Spleen (tissue), 13 donors: ENCODE data around the gene SPDYE2. TPM values are rescaled to one million over a fixed set of nuclear protein-coding genes. Genes with fewer than 3 reads are reported as not detected.
"Not testable (repeated sequence)": the region's sequence is repeated elsewhere in the genome, so short reads cannot be mapped to it uniquely, and the experiment has no call there.

ENCODE experiments used
- DNase-seq: peaks from one replicate; pipeline ENCODE4 v3.0.0-alpha.2; 2020
- H3K27ac ChIP-seq, 8 donors: fragments of 200-600 bp; sonication (generic) in 7 of 8; 1 replicate in 4 of 8; 2 replicates in 4 of 8; pipeline versions ENCODE4 v1.5.0 to v1.8.0; 2016 to 2021; ENCODE audit warnings: inconsistent platforms in 4 of 8, mild to moderate bottlenecking in 4 of 8, moderate library complexity in 1 of 8
- H3K27me3 ChIP-seq, 7 donors: fragments of 200-600 bp; sonication (generic) in 6 of 7; replicated peaks in 1 of 7; 1 replicate in 4 of 7; 2 replicates in 3 of 7; pipeline versions ENCODE4 v1.5.0 to v1.8.0; 2016 to 2021; ENCODE audit warnings: inconsistent platforms in 3 of 7, mild to moderate bottlenecking in 1 of 7
- H3K36me3 ChIP-seq, 6 donors: fragments of 200-600 bp; sonication (generic) in 5 of 6; 1 replicate in 4 of 6; 2 replicates in 2 of 6; pipeline versions ENCODE4 v1.5.0 to v1.8.0; 2016 to 2021; ENCODE audit warnings: inconsistent platforms in 2 of 6
- H3K4me1 ChIP-seq, 6 donors: fragments of 200-600 bp; sonication (generic) in 5 of 6; 1 replicate in 3 of 6; 2 replicates in 3 of 6; pipeline versions ENCODE4 v1.5.0 to v1.8.0; 2016 to 2021; ENCODE audit warnings: inconsistent platforms in 3 of 6
- H3K4me3 ChIP-seq, 8 donors: fragments of 200-600 bp; sonication (generic) in 7 of 8; 1 replicate in 4 of 8; 2 replicates in 4 of 8; pipeline versions ENCODE4 v1.5.0 to v1.8.0; 2016 to 2021; ENCODE audit warnings: inconsistent platforms in 4 of 8, mild to moderate bottlenecking in 4 of 8, moderate library complexity in 2 of 8
- H3K9me3 ChIP-seq, 8 donors: fragments of 200-600 bp; sonication (generic) in 7 of 8; 1 replicate in 4 of 8; 2 replicates in 4 of 8; pipeline versions ENCODE4 v1.5.0 to v1.8.0; 2016 to 2021; ENCODE audit warnings: inconsistent platforms in 4 of 8
- WGBS, 5 donors: extraction: QIAGEN DNeasy Blood & Tissue Kit in 3 of 5; methylation state at CpG; one replicate each; pipeline versions ENCODE4 v1.1.5 to v1.1.7; 2013 to 2018; 5-methylcytosine and 5-hydroxymethylcytosine counted together
- intact Hi-C: fragments of 100-400 bp; cut with DNase I; formaldehyde crosslinking; loops from one replicate; pipeline ENCODE4 v1.15.0; 2023; ENCODE audit warnings: low total_unique reads
- long read RNA-seq, 2 donors: transcript quantifications; one replicate each; lab custom pipeline, GENCODE V29; 2026
- polyA plus RNA-seq, 3 donors: library from polyadenylated mRNA; stranded (reverse); fragments of 200-250 nt; gene quantifications; one replicate each; pipeline ENCODE4 v1.2.1, GENCODE V29; 2013
- total RNA-seq, 7 donors: library from RNA; depleted of rRNA in 3 of 7; stranded (reverse); fragments of >200 nt in 3 of 7; fragmentation: NEBNext Ultra II Directional in 4 of 7; extraction: Animal tissue kit (Norgen Biotek cat#: 25700) in 4 of 7; gene quantifications; one replicate each; pipeline versions ENCODE4 v1.1.0 to v1.2.1, GENCODE V29; 2016 to 2021
- donor health status: healthy with polysubstance abuse.
- donor health status: DM: no; HTN: no; CAD: no; lungs with moderate emphysema.
- donor health status: DM: no; HTN: no; CAD: no.
- donor health status: Bipolar disorder and iron deficiency.
- donor health status: healthy.
- donor health status: DM: no; HTN: no; CAD: no.
- donor health status: DM: yes; HTN: yes; CAD: no.

Gene SPDYE2
- total RNA-seq (under 1 TPM in 2 of 7 donors, not detected in 5; 0.37 to 0.52 TPM), polyA plus RNA-seq (under 1 TPM in 1 of 3 donors, not detected in 2; 0.13 TPM)
- long read RNA-seq, donor 1: 0 reads
- long read RNA-seq, donor 2: 0 reads

GRCh38 chr7:102550808-102551422 lies at the start of gene SPDYE2:
Gene SPDYE2, plus strand, starts transcription at chr7:102551226. Its CDS starts 2,030 bp downstream, at chr7:102553256.
- H3K9me3 ChIP-seq: not testable (repeated sequence)

DNA sequence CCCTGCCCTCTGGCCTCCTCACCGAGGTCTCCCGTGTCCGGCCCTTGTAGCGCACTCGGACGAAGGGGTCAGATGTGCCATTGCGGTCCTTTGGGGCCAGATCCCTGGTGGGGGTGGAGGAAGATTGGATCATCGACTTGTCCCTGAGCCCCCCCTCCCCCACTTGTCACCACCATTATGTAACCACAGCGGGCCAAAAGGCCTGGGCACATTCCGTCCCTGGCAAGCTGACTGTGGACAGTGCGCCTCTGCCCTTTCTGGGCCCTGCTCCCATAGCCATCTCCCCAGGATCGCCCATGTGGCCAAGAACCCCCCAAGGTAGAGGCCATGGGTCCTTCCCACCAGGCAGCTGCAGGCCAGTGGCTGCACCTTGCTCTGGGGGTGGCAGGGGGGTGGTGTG lies 47.9 kb upstream of the SPDYE2 start:
- H3K27ac ChIP-seq, H3K27me3 ChIP-seq, H3K36me3 ChIP-seq, H3K9me3 ChIP-seq, H3K4me1 ChIP-seq, DNase-seq, H3K4me3 ChIP-seq, intact Hi-C loops: not testable (repeated sequence)
- no CpG with 5 or more reads among the region's 12 CpGs for WGBS, 5 donors

More at GRCh38 chr7:102550808-102551422, at the start of gene SPDYE2:
- H3K36me3 ChIP-seq, H3K4me1 ChIP-seq, DNase-seq, intact Hi-C loops, H3K27ac ChIP-seq, H3K4me3 ChIP-seq, H3K27me3 ChIP-seq: not testable (repeated sequence)
- WGBS, 5 donors: no CpG with 5 or more reads among the region's 6 CpGs

DNA sequence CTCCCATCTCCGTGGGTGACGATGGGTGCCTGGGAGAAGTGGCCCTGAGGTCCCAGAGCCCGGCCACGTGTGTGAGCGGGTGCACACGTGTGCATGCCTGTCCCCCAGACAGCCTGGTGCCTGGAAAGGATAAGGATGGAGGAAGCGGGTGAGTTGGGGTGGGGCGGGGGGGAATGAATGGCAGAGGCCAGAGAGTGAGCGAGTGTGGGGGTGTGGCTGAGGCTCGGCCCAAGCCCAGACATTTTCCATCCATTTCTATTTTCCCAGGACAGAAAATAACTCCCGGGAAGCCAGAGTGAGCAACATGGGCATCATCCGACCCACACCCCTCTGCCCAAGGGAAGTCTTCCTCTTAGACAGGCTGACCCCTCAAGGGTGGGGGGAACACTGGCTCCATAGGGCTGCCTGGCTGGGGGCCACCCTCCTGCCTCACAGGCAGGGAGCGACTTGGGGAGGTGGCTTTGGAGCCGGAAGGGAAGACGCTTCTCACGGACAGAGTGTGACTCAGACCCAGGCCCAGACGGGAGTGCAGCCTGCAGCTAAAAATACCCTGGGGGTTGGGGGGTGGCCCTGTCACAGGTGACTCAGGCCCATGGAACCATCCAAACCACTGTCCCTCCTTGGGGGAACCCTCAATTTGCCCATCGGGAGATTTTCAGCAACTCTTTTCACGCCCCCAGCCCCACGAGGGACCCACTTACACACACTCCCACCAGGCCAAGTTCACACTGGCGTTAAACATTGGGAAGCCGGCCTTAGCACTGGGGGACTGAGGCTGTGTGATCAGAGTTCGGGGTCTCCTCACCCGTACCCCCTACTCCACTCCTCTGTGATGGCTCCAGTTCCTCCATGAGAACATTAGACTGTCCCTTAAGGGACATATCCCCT lies 45.5 kb upstream of the SPDYE2 start:
- H3K4me3 ChIP-seq, H3K36me3 ChIP-seq, intact Hi-C loops, H3K4me1 ChIP-seq, H3K9me3 ChIP-seq, H3K27me3 ChIP-seq, DNase-seq, H3K27ac ChIP-seq: not testable (repeated sequence)
- WGBS, 5 donors: 80 to 85% (median 83%) methylated on average over 5 of the region's 24 CpGs; no CpG with 5 or more reads in 2 of the 5 donors

- WGBS, 5 donors: 49 to 73% (median 54%) methylated on average over 2 of the region's 8 CpGs; no CpG with 5 or more reads in 1 of the 5 donors
- H3K36me3 ChIP-seq, H3K9me3 ChIP-seq, H3K4me1 ChIP-seq, H3K27me3 ChIP-seq, H3K27ac ChIP-seq, H3K4me3 ChIP-seq, intact Hi-C loops: not testable (repeated sequence)
- DNase-seq: peak; percentile 12
Measured at GRCh38 chr7:102507410-102508088, 43.5 kb upstream of the SPDYE2 start.

DNA sequence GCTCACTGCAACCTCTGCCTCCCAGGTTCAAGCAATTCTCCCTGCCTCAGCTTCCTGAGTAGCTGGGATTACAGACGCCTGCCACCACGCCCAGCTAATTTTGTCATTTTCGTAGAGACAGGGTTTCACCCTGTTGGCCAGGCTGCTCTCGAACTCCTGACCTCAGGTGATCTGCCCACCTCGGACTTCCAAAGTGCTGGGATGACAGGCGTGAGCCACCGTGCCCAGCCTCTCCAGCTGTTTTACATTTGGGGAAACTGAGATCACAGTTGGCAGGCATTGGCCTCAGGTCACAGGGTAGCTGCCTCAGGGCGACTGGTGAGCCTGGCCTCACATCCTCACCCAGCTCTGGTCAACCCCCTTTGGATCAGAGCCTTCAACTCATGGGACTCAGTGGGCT lies 40.5 kb upstream of the SPDYE2 start:
- H3K4me3 ChIP-seq, H3K27ac ChIP-seq, H3K9me3 ChIP-seq, H3K4me1 ChIP-seq, intact Hi-C loops, H3K36me3 ChIP-seq, H3K27me3 ChIP-seq: not testable (repeated sequence)
- DNase-seq: peak; percentile 45
- 68 to 91% (median 86%) methylated on average over 4 to 6 of the region's 8 CpGs; no CpG with 5 or more reads in 1 of the 5 donors for WGBS, 5 donors

- H3K4me3 ChIP-seq, DNase-seq, H3K9me3 ChIP-seq, H3K36me3 ChIP-seq, intact Hi-C loops, H3K27me3 ChIP-seq, H3K4me1 ChIP-seq, H3K27ac ChIP-seq: not testable (repeated sequence)
- WGBS, 5 donors: no CpG with 5 or more reads among the region's 30 CpGs
Measured at GRCh38 chr7:102511860-102512522, 39.0 kb upstream of the SPDYE2 start.

- intact Hi-C loops, H3K36me3 ChIP-seq, H3K9me3 ChIP-seq, H3K27me3 ChIP-seq, H3K4me1 ChIP-seq: not testable (repeated sequence)
- peak; percentile 62 for DNase-seq
- Histone ChIP-seq H3K4me3 (peak overlapping the region in 2 of 8 donors; percentile 18 to 53), H3K27ac (peak overlapping the region in 4 of 8 donors; percentile 51 to 84 (median 66))
- 10 to 40% (median 21%) methylated on average over 3 to 5 of the region's 5 CpGs for WGBS, 5 donors
Measured at GRCh38 chr7:102512642-102513221, 38.3 kb upstream of the SPDYE2 start.

DNA sequence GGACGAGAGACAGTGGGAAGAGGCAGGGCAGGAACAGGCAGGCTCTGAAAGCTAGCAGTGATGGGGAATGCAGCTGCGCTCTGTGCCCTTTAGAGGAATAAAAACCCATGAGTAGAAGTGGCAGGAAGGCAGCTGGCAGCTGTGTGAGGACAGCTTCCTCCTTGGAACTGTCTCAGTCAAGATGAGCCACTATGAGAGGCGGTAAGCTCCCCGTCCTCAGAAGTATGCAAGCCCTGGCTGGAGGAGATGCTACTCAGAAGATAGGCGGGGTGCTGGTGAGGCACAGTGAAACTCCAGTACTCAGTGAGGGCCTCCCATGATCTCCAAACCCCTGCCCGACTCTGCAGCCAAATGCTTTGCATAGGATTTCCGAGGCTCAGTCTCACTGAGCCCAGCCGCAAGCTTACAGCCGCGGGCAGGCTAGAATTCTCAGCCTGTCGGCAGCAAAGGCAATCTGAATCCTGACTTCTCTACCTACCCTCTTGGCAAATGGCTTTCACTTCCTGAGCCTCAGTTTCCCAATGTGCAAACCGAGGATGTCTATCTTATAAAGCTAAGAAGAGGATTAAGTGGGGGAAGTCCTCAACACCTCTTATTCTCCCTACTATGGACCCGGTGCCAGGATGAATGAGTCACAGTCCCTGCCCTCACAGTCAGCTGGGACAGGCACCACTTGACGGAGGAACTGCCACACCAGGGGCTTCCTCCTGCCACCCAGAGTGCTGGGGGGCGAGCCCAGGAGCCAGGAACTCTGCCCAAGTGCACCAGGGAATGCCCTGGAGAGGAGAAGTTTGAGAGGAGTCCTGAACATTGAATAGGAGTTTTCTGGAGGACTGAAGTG lies 35.9 kb upstream of the SPDYE2 start:
- peak; percentile 52 for DNase-seq
- H3K27me3 ChIP-seq, H3K4me1 ChIP-seq, H3K36me3 ChIP-seq, H3K9me3 ChIP-seq, intact Hi-C loops, H3K4me3 ChIP-seq: not testable (repeated sequence)
- peak overlapping the region in 2 of 8 donors; percentile 46 to 51 for H3K27ac ChIP-seq
- 0 to 14% methylated on average over 2 of the region's 15 CpGs; no CpG with 5 or more reads in 3 of the 5 donors for WGBS, 5 donors

DNA sequence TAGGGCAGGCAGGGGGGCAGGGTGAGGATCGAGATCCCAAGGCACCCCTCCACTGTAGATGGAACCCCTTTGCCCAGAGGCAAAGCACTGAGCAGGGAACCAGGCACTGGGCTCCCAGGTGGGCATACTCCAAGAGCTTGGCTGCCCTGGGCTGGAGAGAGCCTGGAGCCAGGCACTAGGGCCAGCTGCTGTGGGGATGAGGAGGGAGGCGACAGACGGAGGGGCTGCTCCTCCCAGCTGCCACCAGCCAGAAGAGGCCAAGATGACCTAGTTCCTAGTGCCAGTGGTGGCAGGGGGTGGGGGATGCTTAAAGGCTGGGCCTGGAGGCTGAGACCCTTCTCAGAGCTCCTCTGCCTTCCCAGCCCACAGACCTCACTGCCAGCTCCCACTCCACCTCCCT lies 35.1 kb upstream of the SPDYE2 start:
- H3K27ac ChIP-seq, H3K27me3 ChIP-seq, intact Hi-C loops, DNase-seq, H3K36me3 ChIP-seq, H3K4me1 ChIP-seq, H3K9me3 ChIP-seq, H3K4me3 ChIP-seq: not testable (repeated sequence)
- WGBS, 5 donors: no CpG with 5 or more reads among the region's 3 CpGs
